Right lobe of liver (tissue), 4 donors: ENCODE measurements around the gene VCAM1.

Experiments used
- CTCF ChIP-seq, 4 donors: fragments of 200-600 bp in 3 of 4; fragments of 450-650 bp in 1 of 4; IDR thresholded peaks; one replicate each; pipeline versions ENCODE4 v1.5.1 to v1.8.0; 2016 to 2022; ENCODE audit warnings: antibody characterized with exemption in 4 of 4, mild to moderate bottlenecking in 2 of 4
- POLR2A ChIP-seq: fragments of 450-650 bp; IDR thresholded peaks from one replicate; pipeline ENCODE4 v1.6.1; 2017; ENCODE audit warnings: antibody characterized with exemption, mild to moderate bottlenecking
- donor health status: DM: no; HTN: no; CAD: no.
- donor health status: DM: no; HTN: no; CAD: no.
- donor health status: DM: no; HTN: yes; CAD: no.

GRCh38 chr1:100769323-100769722, 49.8 kb downstream of the VCAM1 start:
- TF ChIP-seq CTCF (IDR thresholded peaks at IDR 0.05) (no peak), POLR2A (no peak)
